Glomerular endothelial cell (primary cell): ENCODE results near the gene DNMT3B. TPM values are rescaled to one million over a fixed set of nuclear protein-coding genes. Genes with fewer than 3 reads are reported as not detected.

Experiments used
- DNase-seq: peaks from one replicate; pipeline ENCODE4 v3.0.0-alpha.2; 2011; ENCODE audit warnings: low read depth, low spot score; ENCODE audit errors: extremely low read depth
- total RNA-seq: library from RNA; depleted of rRNA; stranded (reverse); fragments of >200 nt; gene quantifications from 2 replicates; pipeline ENCODE4 v1.2.3, GENCODE V29; 2015

Gene DNMT3B
- total RNA-seq, 1 donor from 2014 or later, result 5.8 TPM

DNA sequence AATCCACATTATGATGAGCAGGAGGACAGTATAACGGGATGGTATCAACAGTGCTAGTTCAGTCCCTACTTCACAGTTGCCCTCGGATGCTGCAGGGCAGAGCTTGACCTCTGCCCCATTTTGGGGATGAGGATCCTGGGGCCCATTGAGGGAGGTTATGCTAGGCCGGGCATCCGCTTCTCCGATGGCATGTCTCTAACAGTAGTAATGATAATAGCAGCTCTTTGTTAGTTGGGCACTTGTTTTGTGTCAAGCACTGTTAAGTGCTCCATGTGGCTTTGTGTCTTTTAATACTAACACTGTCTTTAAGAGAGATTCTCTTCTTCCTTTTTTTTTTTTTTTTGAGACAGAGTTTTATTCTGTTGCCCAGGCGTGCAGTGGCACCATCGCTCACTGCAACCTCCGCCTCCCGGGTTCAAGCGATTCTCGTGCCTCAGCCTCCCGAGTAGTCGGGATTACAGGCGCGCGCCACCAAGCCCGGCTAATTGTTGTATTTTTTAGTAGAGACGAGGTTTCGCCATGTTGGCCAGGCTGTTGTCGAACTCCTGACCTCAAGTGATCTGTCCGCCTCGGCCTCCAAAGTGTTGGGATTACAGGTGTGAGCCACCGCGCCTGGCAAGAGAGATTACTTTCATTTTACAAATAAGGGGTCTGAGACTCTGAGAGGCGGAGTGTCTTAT lies 58.7 kb downstream of the DNMT3B start:
- no peak for DNase-seq

DNA sequence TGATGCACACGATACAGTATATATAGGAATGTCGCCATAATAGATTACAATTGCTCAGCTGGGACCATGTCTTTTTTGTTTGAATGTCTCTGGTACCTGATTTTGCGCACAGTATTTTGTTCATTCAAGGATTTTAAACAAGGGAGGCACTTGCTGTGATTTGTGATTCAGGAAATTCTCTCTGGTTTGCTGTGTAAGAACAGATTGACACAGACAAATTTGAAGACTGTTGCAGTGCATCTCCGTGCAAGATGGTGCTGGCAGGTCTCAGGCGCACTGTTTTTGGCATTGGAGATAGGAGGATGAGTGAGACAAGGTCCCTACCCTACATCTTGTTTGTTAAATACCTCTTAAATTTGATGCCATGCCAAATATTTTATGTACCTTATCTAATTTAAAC lies 60.0 kb downstream of the DNMT3B start:
- no peak for DNase-seq

DNA sequence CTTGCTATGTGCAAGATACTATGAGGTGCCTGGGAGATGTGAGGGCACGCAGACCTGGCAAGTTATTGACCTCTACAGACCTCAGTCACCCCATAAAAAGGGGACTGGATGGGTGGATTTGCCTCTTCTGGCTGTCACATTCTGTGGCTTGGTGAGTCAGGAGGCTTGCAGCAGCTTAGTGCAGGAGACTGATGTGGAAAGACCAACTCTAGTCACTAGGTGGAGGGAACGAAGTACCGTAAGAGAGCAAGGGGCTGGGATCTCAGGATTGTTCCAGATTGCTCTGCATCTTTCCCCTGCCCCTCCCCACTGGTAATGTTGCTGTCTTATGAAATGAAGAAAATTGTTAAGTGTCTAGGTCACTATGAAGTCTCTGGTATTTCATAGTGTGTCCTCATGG lies 60.9 kb downstream of the DNMT3B start:
- no peak for DNase-seq

GRCh38 chr20:32823737-32824588 lies 61.8 kb downstream of the DNMT3B start:
- DNase-seq, result no peak

DNA sequence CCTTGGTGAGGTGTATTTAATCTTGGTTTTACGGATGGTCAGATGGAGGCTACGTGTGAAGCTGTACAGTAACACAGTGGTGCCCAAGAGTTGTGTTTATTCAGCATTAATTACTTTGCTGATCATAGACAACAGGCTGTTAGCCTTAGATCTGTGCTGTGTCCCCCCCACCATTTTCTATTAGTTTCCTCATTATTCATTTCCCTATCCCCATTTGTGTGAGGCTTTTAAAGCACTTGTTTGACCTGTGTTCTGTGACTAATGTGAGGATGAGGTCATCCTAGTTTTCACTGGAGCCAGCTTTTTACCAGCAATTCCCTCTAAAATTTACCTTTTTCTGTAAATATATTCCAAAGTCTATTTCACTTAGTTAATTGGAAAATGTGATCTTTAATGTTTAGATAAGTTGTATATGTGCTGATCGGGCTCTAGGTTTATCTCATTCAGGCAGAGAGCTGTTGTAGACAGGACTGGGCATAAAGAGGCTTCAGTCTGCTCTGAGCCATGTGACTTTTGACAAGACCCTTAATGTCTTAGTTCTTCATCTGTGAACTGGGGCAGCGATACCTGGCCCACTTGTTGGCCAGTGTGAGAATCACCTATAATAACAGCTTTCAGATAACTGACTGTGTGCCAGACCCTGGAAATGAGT lies 66.0 kb downstream of the DNMT3B start:
- DNase-seq, result no peak

GRCh38 chr20:32829311-32830005 lies 67.3 kb downstream of the DNMT3B start:
- no peak for DNase-seq

- no peak for DNase-seq
Observed at GRCh38 chr20:32830437-32830836, 68.3 kb downstream of the DNMT3B start.

- DNase-seq, result no peak
Observed at GRCh38 chr20:32831982-32832381, 69.8 kb downstream of the DNMT3B start.

DNA sequence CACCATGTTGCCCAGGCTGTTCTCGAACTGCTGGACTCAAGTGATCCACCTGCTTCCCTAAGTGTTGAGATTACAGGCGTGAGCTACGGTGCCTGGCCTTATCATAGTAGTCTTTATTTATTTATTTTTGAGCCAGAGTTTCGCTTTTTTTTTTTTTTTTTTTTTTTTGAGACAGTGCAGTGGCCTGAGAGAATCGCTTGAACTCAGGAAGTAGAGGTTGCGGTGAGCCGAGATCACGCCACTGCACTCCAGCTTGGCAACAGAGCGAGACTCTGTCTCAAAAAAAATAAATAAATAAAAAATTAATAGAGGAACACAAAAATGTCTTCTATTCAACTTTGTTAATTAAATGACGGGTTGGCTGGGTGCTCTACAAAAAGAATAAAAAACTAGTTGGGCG lies 70.5 kb downstream of the DNMT3B start:
- DNase-seq, result no peak

DNA sequence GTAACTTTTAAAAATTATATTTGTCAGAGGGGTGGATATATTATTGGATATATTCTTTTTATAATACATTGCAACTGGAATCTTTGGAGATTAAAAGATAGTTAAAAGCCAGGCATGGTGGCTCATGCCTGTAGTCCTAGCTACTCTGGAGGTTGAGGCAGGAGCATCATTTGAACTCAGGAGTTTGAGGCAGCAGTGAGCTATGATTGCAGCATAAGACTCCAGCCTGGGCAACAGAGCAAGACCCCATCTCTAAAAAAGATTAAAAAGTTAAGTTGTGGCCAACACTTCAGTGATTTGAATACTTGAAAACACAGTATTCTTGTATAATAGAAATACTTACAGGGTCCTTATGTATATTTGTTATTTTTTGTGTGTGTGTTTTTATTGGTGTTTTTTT lies 72.8 kb downstream of the DNMT3B start:
- no peak for DNase-seq

DNA sequence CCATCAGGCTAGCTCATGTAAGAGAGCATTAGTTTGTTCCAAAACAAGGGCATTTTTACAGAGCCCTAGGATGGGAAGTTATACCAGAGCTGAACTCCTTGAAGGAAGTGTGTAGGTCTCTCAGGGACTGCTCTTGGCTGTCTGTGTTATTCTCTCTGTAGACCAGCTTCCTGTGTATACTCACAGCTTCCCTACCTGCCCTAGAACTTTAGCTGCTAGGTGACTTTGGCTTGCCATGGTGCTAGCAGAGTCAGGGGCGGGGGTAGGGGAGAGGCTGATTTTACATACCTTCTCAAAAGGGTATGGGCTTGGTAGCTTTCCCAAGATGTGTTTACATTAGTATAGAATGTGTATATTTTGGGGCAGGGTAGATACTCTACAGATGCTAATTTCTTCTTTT lies 75.0 kb downstream of the DNMT3B start:
- DNase-seq, result no peak

DNA sequence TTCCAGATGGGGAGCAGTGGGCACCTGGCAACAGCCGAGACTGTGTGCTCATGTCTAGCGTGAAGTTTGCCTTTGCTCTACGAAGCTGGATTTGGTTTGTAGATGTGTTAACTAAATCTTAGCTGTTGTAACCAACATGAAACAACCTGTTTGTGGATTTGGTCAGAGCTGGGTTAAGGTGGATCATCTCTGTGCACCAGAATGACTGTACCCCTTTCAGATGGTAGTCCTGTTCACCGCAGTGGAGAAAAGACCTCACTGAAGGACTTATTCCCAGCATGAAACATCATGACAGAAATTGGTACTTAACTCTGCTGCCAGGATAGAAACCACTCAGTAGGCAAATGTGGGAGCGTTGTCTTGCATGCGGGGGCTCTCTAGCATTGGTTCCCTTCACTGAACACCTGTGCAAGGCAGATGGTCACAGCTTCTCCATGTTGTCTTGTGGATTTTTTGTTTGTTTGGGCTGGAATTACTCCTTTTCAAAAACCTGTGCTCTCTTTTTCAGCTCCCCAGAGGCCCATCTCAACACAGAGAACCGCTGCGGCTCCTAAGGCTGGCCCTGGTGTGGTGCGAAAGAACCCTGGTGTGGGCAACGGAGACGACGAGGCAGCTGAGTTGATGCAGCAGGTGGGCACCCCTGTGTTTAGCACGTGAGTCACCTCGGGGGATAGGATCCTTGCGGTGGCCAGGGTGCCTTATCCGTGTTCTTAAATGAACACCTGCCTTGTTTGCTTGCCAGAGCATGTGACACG lies 77.2 kb downstream of the DNMT3B start:
- DNase-seq, result no peak

GRCh38 chr20:32839982-32840285 lies 77.7 kb downstream of the DNMT3B start:
- no peak for DNase-seq

GRCh38 chr20:32841174-32841573 lies 79.0 kb downstream of the DNMT3B start:
- no peak for DNase-seq

DNA sequence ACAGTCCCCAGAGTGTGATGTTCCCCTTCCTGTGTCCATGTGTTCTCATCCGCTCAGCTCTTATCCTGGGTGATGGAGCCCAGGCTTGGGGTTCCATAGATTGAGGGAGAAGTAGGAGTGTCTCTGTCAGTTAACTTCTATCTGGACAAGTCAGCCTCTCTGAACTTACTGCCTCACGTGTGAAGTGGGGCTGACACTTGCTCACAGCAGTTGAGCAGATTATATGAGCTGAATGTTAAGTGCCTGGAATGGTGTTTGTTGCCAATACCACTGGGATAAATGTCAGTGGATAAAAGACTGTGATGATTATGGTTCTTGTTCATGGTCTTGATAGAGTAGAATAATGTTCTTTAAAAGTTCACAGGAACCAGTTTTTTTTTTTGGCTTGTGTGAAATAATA lies 79.4 kb downstream of the DNMT3B start:
- no peak for DNase-seq

DNA sequence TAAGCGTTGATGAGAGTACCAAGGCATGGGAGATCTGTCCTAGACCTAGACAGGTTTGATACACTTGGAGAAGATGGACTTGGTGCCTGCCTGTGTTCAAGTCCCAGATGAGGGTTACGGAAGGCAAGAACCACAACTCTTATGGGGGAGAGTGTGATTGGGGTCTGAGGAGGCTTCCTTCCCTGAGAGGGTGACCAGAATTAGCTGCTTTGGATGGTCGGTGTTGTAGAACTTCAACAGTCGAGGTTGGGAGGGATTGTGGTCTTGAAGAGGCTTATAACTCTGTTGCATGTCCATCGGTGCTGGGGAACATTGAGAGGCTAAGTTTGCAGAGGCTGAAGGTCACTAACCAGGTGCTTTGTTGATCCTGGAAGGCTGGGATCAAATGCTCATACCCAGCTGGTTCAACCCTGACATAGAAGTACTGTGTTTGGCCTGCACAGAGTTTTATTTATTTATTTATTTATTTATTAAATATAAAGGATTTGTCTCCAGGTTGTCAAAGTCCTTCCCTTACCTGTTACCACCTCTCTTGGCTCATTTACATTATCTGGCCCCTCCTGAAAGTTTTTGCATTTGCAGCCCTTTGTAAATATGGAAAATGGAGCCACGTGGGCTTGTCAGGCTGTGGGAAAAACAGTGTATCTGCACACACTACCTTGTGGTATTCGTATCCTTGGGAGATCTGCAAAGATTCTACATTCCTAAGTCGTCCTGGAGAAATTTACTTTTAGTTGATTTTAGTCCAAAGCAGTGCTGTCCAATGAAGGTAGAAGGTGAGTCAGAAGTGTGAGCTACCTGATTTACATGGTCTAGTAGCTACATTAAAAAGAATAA lies 80.7 kb downstream of the DNMT3B start:
- DNase-seq, result no peak

DNA sequence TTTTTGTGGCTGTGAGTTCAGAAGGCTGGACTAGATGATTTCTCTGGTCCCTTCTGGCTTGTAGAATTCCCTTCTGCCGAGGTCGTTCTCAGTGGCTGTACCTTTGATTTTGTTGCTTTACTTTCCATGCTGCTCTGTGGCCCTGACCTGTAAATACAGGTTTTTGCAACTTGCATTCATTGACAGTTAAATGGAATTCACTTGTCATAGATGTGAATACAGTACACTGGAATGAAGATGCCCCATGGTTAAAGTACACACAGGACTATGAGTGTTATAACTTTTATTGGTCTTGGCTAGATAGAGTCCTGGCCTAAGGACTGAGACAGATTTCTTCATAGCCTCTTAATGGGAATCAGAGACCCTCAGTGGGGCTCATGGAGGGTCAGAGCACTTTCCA lies 83.6 kb downstream of the DNMT3B start:
- DNase-seq, result no peak

DNA sequence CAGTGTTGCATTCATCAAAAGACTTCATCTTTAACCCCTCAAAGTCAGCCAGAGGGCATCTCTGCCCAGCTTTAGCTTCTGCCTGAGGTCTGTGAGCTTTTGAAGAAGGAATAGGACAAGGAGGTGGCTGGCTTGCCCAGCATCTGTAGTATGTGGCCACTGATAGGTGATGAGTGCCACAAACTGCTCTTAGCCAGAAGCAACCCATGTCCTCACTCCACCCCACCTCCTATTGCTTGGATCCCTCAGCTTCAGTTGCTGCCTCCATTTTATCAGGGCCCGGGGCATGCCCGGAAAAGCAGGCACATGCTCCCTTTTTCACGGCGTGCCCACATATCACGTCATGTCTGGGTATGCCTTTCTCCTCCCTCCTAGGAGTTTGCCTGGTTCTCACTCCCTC lies 84.7 kb downstream of the DNMT3B start:
- no peak for DNase-seq

GRCh38 chr20:32847964-32848363 lies 85.8 kb downstream of the DNMT3B start:
- DNase-seq, result no peak

- no peak for DNase-seq
Observed at GRCh38 chr20:32848846-32849245, 86.7 kb downstream of the DNMT3B start.
